GM19397 (cell line): ENCODE measurements around the gene MYL9.
"Not testable (repeated sequence)": the region's sequence is repeated elsewhere in the genome, so short reads cannot be mapped to it uniquely, and the experiment has no call there.

Experiments
- ATAC-seq: cut with Tn5 transposase; IDR thresholded peaks from one replicate; pipeline ENCODE4 v1.9.1; 2021; ENCODE audit warnings: mild to moderate bottlenecking, moderate library complexity; ENCODE audit not compliant: unreplicated experiment

MYL9 gene

GRCh38 chr20:36541227-36541767 lies at the start of gene MYL9:
TSS of gene MYL9 (plus strand) at chr20:36541519. CDS start at chr20:36544885, 3,366 bp downstream.
- no peak for ATAC-seq

- no peak for ATAC-seq
Measured at GRCh38 chr20:36491901-36492617, 49.3 kb upstream of the MYL9 start.

- ATAC-seq, result no peak
Measured at GRCh38 chr20:36493051-36493800, 48.1 kb upstream of the MYL9 start.

GRCh38 chr20:36493801-36494114 lies 47.6 kb upstream of the MYL9 start:
- ATAC-seq, result no peak

- ATAC-seq, result no peak
Measured at GRCh38 chr20:36496707-36497669, 44.3 kb upstream of the MYL9 start.

GRCh38 chr20:36497856-36498255 lies 43.5 kb upstream of the MYL9 start:
- ATAC-seq, result no peak

- ATAC-seq, result no peak
Measured at GRCh38 chr20:36498386-36499179, 42.7 kb upstream of the MYL9 start.

- no peak for ATAC-seq
Measured at GRCh38 chr20:36499211-36499610, 42.1 kb upstream of the MYL9 start.

GRCh38 chr20:36499723-36500501 lies 41.4 kb upstream of the MYL9 start:
- ATAC-seq, result no peak

GRCh38 chr20:36501367-36502006 lies 39.8 kb upstream of the MYL9 start:
- no peak for ATAC-seq

- ATAC-seq, result no peak
Measured at GRCh38 chr20:36504295-36504694, 37.0 kb upstream of the MYL9 start.

GRCh38 chr20:36506253-36506652 lies 35.1 kb upstream of the MYL9 start:
- no peak for ATAC-seq

- no peak for ATAC-seq
Measured at GRCh38 chr20:36507746-36508145, 33.6 kb upstream of the MYL9 start.

GRCh38 chr20:36519012-36519719 lies 22.2 kb upstream of the MYL9 start:
- no peak for ATAC-seq

GRCh38 chr20:36519944-36520343 lies 21.4 kb upstream of the MYL9 start:
- no peak for ATAC-seq

- no peak for ATAC-seq
Measured at GRCh38 chr20:36521526-36521925, 19.8 kb upstream of the MYL9 start.

- not testable (repeated sequence) for ATAC-seq
Measured at GRCh38 chr20:36522412-36522811, 18.9 kb upstream of the MYL9 start.

- ATAC-seq, result no peak
Measured at GRCh38 chr20:36523341-36523740, 18.0 kb upstream of the MYL9 start.
